GM19193 (cell line): ENCODE data around the gene BIRC5.

Source experiments
- POLR2A ChIP-seq: IDR thresholded peaks from 4 replicates; pipeline ENCODE4 v1.6.1; 2011; ENCODE audit not compliant: insufficient read depth, insufficient read length; ENCODE audit errors: extremely low read depth

BIRC5 gene

DNA sequence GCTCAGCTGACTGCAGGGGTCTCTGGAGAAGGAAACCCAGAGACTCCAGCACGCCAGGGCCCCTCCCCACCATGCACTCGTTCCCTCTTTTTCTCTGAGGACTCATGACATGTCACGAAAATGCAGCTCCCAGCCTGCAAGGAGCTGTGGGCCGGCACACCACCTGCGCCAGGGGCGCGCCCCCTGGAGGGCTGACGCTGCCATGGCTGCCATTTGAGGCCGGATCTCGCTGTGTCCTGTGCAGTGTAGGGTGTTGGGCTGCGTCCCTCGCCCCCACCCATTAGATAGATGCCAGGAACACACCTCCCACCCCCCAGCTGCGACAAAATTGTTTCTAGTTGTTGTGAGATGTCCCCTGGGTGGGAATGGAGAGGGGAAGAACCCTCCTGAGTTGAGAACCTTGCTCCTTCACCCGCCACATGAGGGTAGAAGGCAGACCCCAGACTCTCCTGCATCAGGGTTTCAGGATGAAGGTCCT lies 37.5 kb upstream of the BIRC5 start:
- TF ChIP-seq POLR2A, result peak; percentile 55

- no peak for TF ChIP-seq POLR2A
These were observed 34.7 kb upstream of the BIRC5 start for GRCh38 chr17:78179372-78179771.

DNA sequence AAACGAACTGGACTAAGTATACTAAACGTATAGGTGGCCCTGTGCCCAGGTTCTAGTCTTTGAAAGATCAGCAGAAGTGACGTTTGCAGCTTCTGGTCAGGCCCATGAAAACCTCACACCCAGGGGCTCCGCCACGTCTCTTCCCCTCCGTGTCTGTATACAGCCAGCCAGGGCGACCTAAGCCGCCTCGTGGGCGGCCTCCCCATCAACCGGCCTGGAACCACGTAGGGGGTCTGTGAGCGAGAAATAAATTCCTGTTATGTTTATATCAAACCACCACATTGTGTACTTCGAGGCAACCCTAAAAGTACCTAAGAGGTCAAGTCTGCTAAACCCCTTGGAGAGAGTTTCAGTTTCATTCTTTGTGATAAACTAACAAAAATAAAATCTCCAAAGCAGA lies 34.0 kb upstream of the BIRC5 start:
- no peak for TF ChIP-seq POLR2A

DNA sequence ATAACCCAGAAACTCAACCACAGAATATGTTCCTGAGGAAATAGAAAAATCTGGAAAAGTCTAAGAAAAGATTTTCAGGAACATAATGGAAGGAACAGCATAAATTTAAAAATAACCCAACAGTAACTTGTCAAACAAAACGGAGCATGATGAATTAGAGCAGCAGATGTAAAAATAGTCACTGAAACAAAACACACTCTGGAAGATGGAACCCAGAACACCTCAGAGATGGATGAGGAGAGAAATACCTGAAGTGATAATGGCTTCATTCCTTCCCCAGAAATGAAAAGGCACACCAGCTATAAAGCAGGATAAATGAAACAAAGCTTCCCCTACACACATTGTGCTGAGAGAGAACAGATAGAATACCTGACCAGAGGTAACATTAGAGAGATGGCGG lies 33.5 kb upstream of the BIRC5 start:
- TF ChIP-seq POLR2A, result no peak

- TF ChIP-seq POLR2A, result no peak
These were observed 31.5 kb upstream of the BIRC5 start for GRCh38 chr17:78182504-78182903.

GRCh38 chr17:78183916-78184315 lies 30.1 kb upstream of the BIRC5 start:
- no peak for TF ChIP-seq POLR2A

DNA sequence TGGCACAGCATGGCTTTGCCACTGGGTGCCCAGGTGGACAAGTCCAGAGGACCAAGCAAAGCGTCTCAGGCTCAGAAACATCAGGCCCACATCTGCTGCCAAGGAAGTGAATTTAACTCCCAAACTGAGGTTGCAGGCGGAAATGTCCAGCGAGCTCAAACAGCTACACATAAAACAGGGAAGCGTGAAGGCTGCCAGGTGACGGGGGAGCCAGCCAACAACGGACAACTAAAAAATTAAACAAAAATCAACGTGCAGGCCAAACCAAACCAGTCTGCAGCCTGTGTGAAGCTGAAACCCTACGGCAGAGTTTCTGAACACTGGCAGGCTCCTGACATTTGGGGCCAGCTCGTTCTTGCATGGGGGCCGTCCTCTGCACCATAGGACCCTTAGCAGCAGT lies 29.7 kb upstream of the BIRC5 start:
- no peak for TF ChIP-seq POLR2A

GRCh38 chr17:78184868-78185267 lies 29.2 kb upstream of the BIRC5 start:
- no peak for TF ChIP-seq POLR2A

GRCh38 chr17:78185981-78186691 lies 27.9 kb upstream of the BIRC5 start:
- TF ChIP-seq POLR2A, result no peak

GRCh38 chr17:78186692-78187595 lies 27.1 kb upstream of the BIRC5 start, which contains the start of the genes AFMID and TK1:
AFMID (plus strand) TSS chr17:78187362; CDS start chr17:78187371, 9 bp downstream.
TK1 (minus strand) TSS chr17:78187052; CDS start chr17:78186994, 58 bp downstream.
- peak; percentile 85 for TF ChIP-seq POLR2A

- no peak for TF ChIP-seq POLR2A
These were observed 17.3 kb upstream of the BIRC5 start for GRCh38 chr17:78196716-78197115.

- TF ChIP-seq POLR2A, result no peak
These were observed 16.8 kb upstream of the BIRC5 start for GRCh38 chr17:78197147-78197832.

DNA sequence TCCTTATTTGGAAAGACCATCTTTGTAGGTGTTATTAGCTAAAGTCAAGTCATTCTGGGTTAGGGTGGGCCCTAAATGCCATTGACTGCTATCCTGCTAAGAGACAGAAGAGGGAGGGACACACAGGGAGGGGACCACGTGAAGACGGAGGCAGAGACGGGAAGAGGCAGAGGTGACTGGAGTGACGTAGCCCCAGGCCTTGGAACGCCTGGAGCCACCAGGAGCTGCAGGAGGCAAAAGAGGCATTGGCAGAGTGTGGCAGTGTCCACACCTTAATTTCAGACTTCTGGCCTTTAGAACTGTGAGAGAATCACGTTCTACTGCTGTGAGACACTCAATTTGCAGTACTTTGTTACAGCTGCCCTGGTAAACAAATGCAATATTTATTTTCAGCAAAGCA lies 13.6 kb upstream of the BIRC5 start:
- no peak for TF ChIP-seq POLR2A

- no peak for TF ChIP-seq POLR2A
These were observed 11.4 kb upstream of the BIRC5 start for GRCh38 chr17:78202666-78203065.

- no peak for TF ChIP-seq POLR2A
These were observed 9.5 kb upstream of the BIRC5 start for GRCh38 chr17:78204387-78205123.

DNA sequence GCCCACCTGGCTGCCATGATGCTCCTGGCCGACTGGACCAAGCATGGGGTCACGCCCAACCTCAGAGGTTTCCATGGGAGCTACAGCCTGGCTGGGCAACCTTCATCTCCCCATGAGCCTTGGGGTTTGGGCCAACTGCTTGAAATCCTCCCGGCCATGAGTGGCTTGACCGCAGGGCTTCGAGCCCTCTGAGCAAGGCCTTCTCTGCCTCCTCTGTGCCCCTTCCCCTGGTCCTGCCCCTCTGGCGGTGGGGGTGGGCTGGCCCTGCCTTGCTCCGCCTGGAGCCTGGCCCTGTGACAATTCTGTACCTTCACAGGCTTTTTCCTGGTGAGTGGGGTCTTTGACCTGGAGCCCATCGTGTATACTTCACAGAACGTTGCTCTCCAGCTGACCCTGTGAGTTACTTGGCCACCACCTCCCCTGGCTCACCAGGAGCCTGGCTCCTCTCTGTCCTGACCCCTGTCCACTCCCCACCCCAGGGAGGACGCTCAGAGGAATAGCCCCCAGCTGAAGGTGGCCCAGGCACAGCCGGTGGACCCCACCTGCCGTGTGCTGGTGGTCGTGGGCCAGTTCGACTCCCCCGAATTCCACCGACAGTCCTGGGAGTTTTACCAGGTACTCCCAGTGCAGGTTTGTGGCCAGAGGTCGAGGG lies 8.8 kb upstream of the BIRC5 start:
- TF ChIP-seq POLR2A, result no peak
